ENCODE results near the gene MORC3.

The MORC3 gene

GRCh38 chr21:36422279-36423098 lies 102.5 kb downstream of the MORC3 start:
- TF ChIP-seq CTCF (IDR thresholded peaks at IDR 0.05; ENCODE audit: low read depth, low read length) = peak; percentile 67
- DNase-seq (ENCODE audit: extremely low read depth, low read depth) = no peak

- DNase-seq (ENCODE audit: extremely low read depth, low read depth) = no peak
- no peak for TF ChIP-seq CTCF (IDR thresholded peaks at IDR 0.05; ENCODE audit: low read depth, low read length)
Measured at GRCh38 chr21:36423771-36424433, 103.9 kb downstream of the MORC3 start.

GRCh38 chr21:36424592-36424991 lies 104.6 kb downstream of the MORC3 start:
- TF ChIP-seq CTCF (IDR thresholded peaks at IDR 0.05; ENCODE audit: low read depth, low read length) = no peak
- DNase-seq (ENCODE audit: extremely low read depth, low read depth) = no peak

- no peak for DNase-seq (ENCODE audit: extremely low read depth, low read depth)
- TF ChIP-seq CTCF (IDR thresholded peaks at IDR 0.05; ENCODE audit: low read depth, low read length) = no peak
Measured at GRCh38 chr21:36425286-36425685, 105.3 kb downstream of the MORC3 start.

Measured in AG09319 (cell line).